ENCODE measurements around the gene EIPR1.

DNA sequence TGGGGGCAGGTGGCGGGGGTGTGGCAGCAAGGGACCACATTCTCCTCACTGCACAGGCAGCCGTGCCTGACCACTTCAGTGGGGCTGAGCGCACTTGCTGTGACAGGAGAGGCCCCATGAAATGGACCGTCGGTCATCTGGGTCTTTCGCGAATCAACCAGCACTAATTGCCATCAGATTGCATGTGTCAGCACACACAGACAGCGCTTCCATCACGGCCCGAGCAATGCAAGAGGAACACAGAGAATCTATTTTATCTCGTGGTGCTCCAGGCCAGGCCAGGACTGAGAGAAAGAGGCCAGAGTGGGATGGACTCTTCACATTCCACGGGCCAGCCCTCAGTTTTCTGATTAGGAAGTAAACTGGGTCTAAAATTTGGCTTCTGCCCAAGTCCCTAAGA, 87.0 kb downstream of the EIPR1 start:
- no peak for TF ChIP-seq EZH2 (IDR thresholded peaks at IDR 0.05; ENCODE audit: borderline replicate concordance, low read length)
- TF ChIP-seq, protein P1, sequence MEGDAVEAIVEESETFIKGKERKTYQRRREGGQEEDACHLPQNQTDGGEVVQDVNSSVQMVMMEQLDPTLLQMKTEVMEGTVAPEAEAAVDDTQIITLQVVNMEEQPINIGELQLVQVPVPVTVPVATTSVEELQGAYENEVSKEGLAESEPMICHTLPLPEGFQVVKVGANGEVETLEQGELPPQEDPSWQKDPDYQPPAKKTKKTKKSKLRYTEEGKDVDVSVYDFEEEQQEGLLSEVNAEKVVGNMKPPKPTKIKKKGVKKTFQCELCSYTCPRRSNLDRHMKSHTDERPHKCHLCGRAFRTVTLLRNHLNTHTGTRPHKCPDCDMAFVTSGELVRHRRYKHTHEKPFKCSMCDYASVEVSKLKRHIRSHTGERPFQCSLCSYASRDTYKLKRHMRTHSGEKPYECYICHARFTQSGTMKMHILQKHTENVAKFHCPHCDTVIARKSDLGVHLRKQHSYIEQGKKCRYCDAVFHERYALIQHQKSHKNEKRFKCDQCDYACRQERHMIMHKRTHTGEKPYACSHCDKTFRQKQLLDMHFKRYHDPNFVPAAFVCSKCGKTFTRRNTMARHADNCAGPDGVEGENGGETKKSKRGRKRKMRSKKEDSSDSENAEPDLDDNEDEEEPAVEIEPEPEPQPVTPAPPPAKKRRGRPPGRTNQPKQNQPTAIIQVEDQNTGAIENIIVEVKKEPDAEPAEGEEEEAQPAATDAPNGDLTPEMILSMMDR (conservative IDR thresholded peaks at IDR 0.05 in 1 of 2, IDR thresholded peaks at IDR 0.05 in 1 of 2; ENCODE audit: extremely low read depth in 1 of 2, insufficient read depth in 1 of 2, low read depth in 1 of 2, low read length in 2 of 2) = no peak

Data from mammary epithelial cell (primary cell).